ENCODE results near the gene STAB2.

STAB2 gene

GRCh38 chr12:103679421-103680170 is 92.5 kb downstream of the STAB2 start:
- Mint-ChIP-seq H3K9me3 (no peaks in the 10 kb centered on the region), H3K27me3 (no peaks in the 10 kb centered on the region), H3K4me1 (ENCODE audit: low read depth) (no peaks in the 10 kb centered on the region), H3K36me3 (ENCODE audit: low read depth) (no peaks in the 10 kb centered on the region), H3K4me3 (no peak overlapping the region), H3K27ac (no peak overlapping the region)

- Mint-ChIP-seq H3K9me3 (no peaks in the 10 kb centered on the region), H3K36me3 (ENCODE audit: low read depth) (no peaks in the 10 kb centered on the region), H3K27ac (no peak overlapping the region), H3K4me3 (no peak overlapping the region), H3K4me1 (ENCODE audit: low read depth) (no peaks in the 10 kb centered on the region), H3K27me3 (no peaks in the 10 kb centered on the region)
Measured at GRCh38 chr12:103680591-103681141, 93.6 kb downstream of the STAB2 start.

- Mint-ChIP-seq H3K9me3 (no peaks in the 10 kb centered on the region), H3K36me3 (ENCODE audit: low read depth) (no peaks in the 10 kb centered on the region), H3K27ac (no peak overlapping the region), H3K27me3 (peaks cover 20% of the 10 kb centered on the region), H3K4me3 (no peak overlapping the region), H3K4me1 (ENCODE audit: low read depth) (no peaks in the 10 kb centered on the region)
Measured at GRCh38 chr12:103686026-103686425, 99.0 kb downstream of the STAB2 start.

- Mint-ChIP-seq H3K9me3 (no peaks in the 10 kb centered on the region), H3K27ac (no peak overlapping the region), H3K4me3 (no peak overlapping the region), H3K4me1 (ENCODE audit: low read depth) (no peaks in the 10 kb centered on the region), H3K27me3 (peaks cover 20% of the 10 kb centered on the region), H3K36me3 (ENCODE audit: low read depth) (no peaks in the 10 kb centered on the region)
Measured at GRCh38 chr12:103687253-103687652, 100.2 kb downstream of the STAB2 start.

- no peaks in the 10 kb centered on the region for H3K4me1 Mint-ChIP-seq (ENCODE audit: low read depth)
- H3K27ac Mint-ChIP-seq = no peak overlapping the region
- H3K27me3 Mint-ChIP-seq = peaks cover 20% of the 10 kb centered on the region
- H3K36me3 Mint-ChIP-seq (ENCODE audit: low read depth) = no peaks in the 10 kb centered on the region
- no peak overlapping the region for H3K4me3 Mint-ChIP-seq
- H3K9me3 Mint-ChIP-seq = no peaks in the 10 kb centered on the region
Measured at GRCh38 chr12:103688376-103689063, 101.4 kb downstream of the STAB2 start.

GRCh38 chr12:103690426-103690825 is 103.4 kb downstream of the STAB2 start:
- Mint-ChIP-seq H3K4me1 (ENCODE audit: low read depth) (no peaks in the 10 kb centered on the region), H3K27me3 (peaks cover 20% of the 10 kb centered on the region), H3K36me3 (ENCODE audit: low read depth) (no peaks in the 10 kb centered on the region), H3K4me3 (no peak overlapping the region), H3K9me3 (no peaks in the 10 kb centered on the region), H3K27ac (no peak overlapping the region)

GRCh38 chr12:103691063-103691462 is 104.0 kb downstream of the STAB2 start:
- no peaks in the 10 kb centered on the region for H3K9me3 Mint-ChIP-seq
- H3K27me3 Mint-ChIP-seq = peaks cover 17% of the 10 kb centered on the region
- no peaks in the 10 kb centered on the region for H3K4me1 Mint-ChIP-seq (ENCODE audit: low read depth)
- no peak overlapping the region for H3K4me3 Mint-ChIP-seq
- no peak overlapping the region for H3K27ac Mint-ChIP-seq
- no peaks in the 10 kb centered on the region for H3K36me3 Mint-ChIP-seq (ENCODE audit: low read depth)

- Mint-ChIP-seq H3K4me1 (ENCODE audit: low read depth) (peaks cover 7% of the 10 kb centered on the region), H3K9me3 (no peaks in the 10 kb centered on the region), H3K4me3 (no peak overlapping the region), H3K27ac (no peak overlapping the region), H3K36me3 (ENCODE audit: low read depth) (no peaks in the 10 kb centered on the region), H3K27me3 (peaks cover 13% of the 10 kb centered on the region)
Measured at GRCh38 chr12:103696101-103696500, 109.0 kb downstream of the STAB2 start.

GRCh38 chr12:103697971-103698751 is 111.1 kb downstream of the STAB2 start:
- no peak overlapping the region for H3K4me3 Mint-ChIP-seq
- H3K36me3 Mint-ChIP-seq (ENCODE audit: low read depth) = no peaks in the 10 kb centered on the region
- H3K4me1 Mint-ChIP-seq (ENCODE audit: low read depth) = peaks cover 7% of the 10 kb centered on the region
- H3K9me3 Mint-ChIP-seq = no peaks in the 10 kb centered on the region
- no peak overlapping the region for H3K27ac Mint-ChIP-seq
- H3K27me3 Mint-ChIP-seq = peaks cover 20% of the 10 kb centered on the region

- Mint-ChIP-seq H3K36me3 (ENCODE audit: low read depth) (no peaks in the 10 kb centered on the region), H3K27me3 (peaks cover 20% of the 10 kb centered on the region), H3K9me3 (no peaks in the 10 kb centered on the region), H3K4me1 (ENCODE audit: low read depth) (peaks cover 7% of the 10 kb centered on the region), H3K4me3 (no peak overlapping the region), H3K27ac (peak overlapping the region; percentile 78)
Measured at GRCh38 chr12:103698752-103699560, 111.9 kb downstream of the STAB2 start.

GRCh38 chr12:103705098-103705497 is 118.0 kb downstream of the STAB2 start:
- H3K4me3 Mint-ChIP-seq = no peak overlapping the region

GRCh38 chr12:103705927-103706326 is 118.9 kb downstream of the STAB2 start:
- no peaks in the 10 kb centered on the region for H3K9me3 Mint-ChIP-seq
- peaks cover 26% of the 10 kb centered on the region for H3K27me3 Mint-ChIP-seq
- no peak overlapping the region for H3K4me3 Mint-ChIP-seq
- no peaks in the 10 kb centered on the region for H3K4me1 Mint-ChIP-seq (ENCODE audit: low read depth)
- H3K36me3 Mint-ChIP-seq (ENCODE audit: low read depth) = no peaks in the 10 kb centered on the region
- H3K27ac Mint-ChIP-seq = no peak overlapping the region

More at GRCh38 chr12:103705098-103705497, 118.0 kb downstream of the STAB2 start:
- Mint-ChIP-seq H3K4me1 (ENCODE audit: low read depth) (no peaks in the 10 kb centered on the region), H3K27me3 (peaks cover 26% of the 10 kb centered on the region), H3K27ac (no peak overlapping the region), H3K9me3 (no peaks in the 10 kb centered on the region), H3K36me3 (ENCODE audit: low read depth) (no peaks in the 10 kb centered on the region)

- no peak overlapping the region for H3K4me3 Mint-ChIP-seq
- no peaks in the 10 kb centered on the region for H3K4me1 Mint-ChIP-seq (ENCODE audit: low read depth)
- H3K27me3 Mint-ChIP-seq = peaks cover 23% of the 10 kb centered on the region
- no peaks in the 10 kb centered on the region for H3K36me3 Mint-ChIP-seq (ENCODE audit: low read depth)
- H3K27ac Mint-ChIP-seq = no peak overlapping the region
- H3K9me3 Mint-ChIP-seq = no peaks in the 10 kb centered on the region
Measured at GRCh38 chr12:103707446-103707845, 120.4 kb downstream of the STAB2 start.

- Mint-ChIP-seq H3K9me3 (no peaks in the 10 kb centered on the region), H3K4me1 (ENCODE audit: low read depth) (no peaks in the 10 kb centered on the region), H3K27ac (no peak overlapping the region), H3K4me3 (no peak overlapping the region), H3K36me3 (ENCODE audit: low read depth) (no peaks in the 10 kb centered on the region), H3K27me3 (peaks cover 18% of the 10 kb centered on the region)
Measured at GRCh38 chr12:103710544-103710943, 123.5 kb downstream of the STAB2 start.

All from stimulated activated naive CD8-positive, alpha-beta T cell treated with anti-CD3 and anti-CD28 coated beads, Interleukin-15, Interleukin-2, amounts not matched to agents 100 ng/mL and 50 ng/mL, for 24 hours (primary cell).